ENCODE data around the gene PAM.
"Not testable (repeated sequence)": the region's sequence is repeated elsewhere in the genome, so short reads cannot be mapped to it uniquely, and the experiment has no call there.

The PAM gene

GRCh38 chr5:103059525-103059924 is 304.4 kb downstream of the PAM start:
- no peak overlapping the region for H4K91ac ChIP-seq (ENCODE audit: low read length)
- H2AK5ac ChIP-seq (ENCODE audit: low read length, severe bottlenecking): no peak overlapping the region

GRCh38 chr5:103060424-103060954 is 305.4 kb downstream of the PAM start:
- no peak overlapping the region for H3K14ac ChIP-seq (ENCODE audit: low read length in 2 of 2)
- H2AFZ ChIP-seq (ENCODE audit: low read depth, low read length): no peak overlapping the region
- H3K79me1 ChIP-seq (replicated peaks; ENCODE audit: low read length, poor library complexity, severe bottlenecking): no peaks in the 10 kb centered on the region
- no peak overlapping the region for H2BK12ac ChIP-seq (ENCODE audit: low read length in 2 of 2)
- H2BK120ac ChIP-seq (ENCODE audit: low read depth, low read length): no peak overlapping the region
- H3K23ac ChIP-seq (ENCODE audit: low read length in 2 of 2): no peak overlapping the region
- no peak overlapping the region for H4K91ac ChIP-seq (ENCODE audit: low read length)
- H3K4me2 ChIP-seq (ENCODE audit: low read length, poor library complexity, severe bottlenecking): no peak overlapping the region
- H4K8ac ChIP-seq (ENCODE audit: low read length): no peak overlapping the region
- no peaks in the 10 kb centered on the region for H3K9me3 ChIP-seq (ENCODE audit: control insufficient read depth, low read length)
- H2AK5ac ChIP-seq (ENCODE audit: low read length, severe bottlenecking): no peak overlapping the region
- no peak overlapping the region for H2BK5ac ChIP-seq (ENCODE audit: low read depth, low read length, poor library complexity, severe bottlenecking)
- 22% methylated on average over 1 of the region's 3 CpGs for WGBS
- no peak overlapping the region for H3K9ac ChIP-seq (ENCODE audit: low read length)
- no peaks in the 10 kb centered on the region for H3K36me3 ChIP-seq (ENCODE audit: control insufficient read depth in 1 of 2, insufficient read depth in 2 of 2, low read depth in 1 of 2, low read length in 2 of 2)
- H3K27ac ChIP-seq (ENCODE audit: low read length, poor library complexity, severe bottlenecking): no peak overlapping the region
- H3K4me1 ChIP-seq (ENCODE audit: control insufficient read depth, insufficient read depth, low read depth, low read length): no peaks in the 10 kb centered on the region
- H3K27me3 ChIP-seq (ENCODE audit: control insufficient read depth in 1 of 2, insufficient read depth in 1 of 2, low read length in 2 of 2): no peaks in the 10 kb centered on the region
- H2BK15ac ChIP-seq (ENCODE audit: low read depth, poor library complexity, severe bottlenecking): no peak overlapping the region
- no peak overlapping the region for H3K4ac ChIP-seq (ENCODE audit: low read depth in 1 of 2, low read length in 2 of 2)
- no peak overlapping the region for H3K4me3 ChIP-seq (ENCODE audit: insufficient read depth in 1 of 2, low read depth in 1 of 2, low read length in 2 of 2)
- no peak for DNase-seq
- no peak overlapping the region for H3K18ac ChIP-seq (ENCODE audit: low read depth in 1 of 2, low read length in 2 of 2)

More at GRCh38 chr5:103059525-103059924, 304.4 kb downstream of the PAM start:
- no peak overlapping the region for H3K4me2 ChIP-seq (ENCODE audit: low read length, poor library complexity, severe bottlenecking)
- H2BK120ac ChIP-seq (ENCODE audit: low read depth, low read length): no peak overlapping the region
- DNase-seq: no peak
- no peaks in the 10 kb centered on the region for H3K36me3 ChIP-seq (ENCODE audit: control insufficient read depth in 1 of 2, insufficient read depth in 2 of 2, low read depth in 1 of 2, low read length in 2 of 2)
- H2BK15ac ChIP-seq (ENCODE audit: low read depth, poor library complexity, severe bottlenecking): no peak overlapping the region
- H3K79me1 ChIP-seq (replicated peaks; ENCODE audit: low read length, poor library complexity, severe bottlenecking): no peaks in the 10 kb centered on the region
- no peak overlapping the region for H3K23ac ChIP-seq (ENCODE audit: low read length in 2 of 2)
- H2BK5ac ChIP-seq (ENCODE audit: low read depth, low read length, poor library complexity, severe bottlenecking): no peak overlapping the region
- no peaks in the 10 kb centered on the region for H3K4me1 ChIP-seq (ENCODE audit: control insufficient read depth, insufficient read depth, low read depth, low read length)
- no peak overlapping the region for H2BK12ac ChIP-seq (ENCODE audit: low read length in 2 of 2)
- no peak overlapping the region for H4K8ac ChIP-seq (ENCODE audit: low read length)
- no peaks in the 10 kb centered on the region for H3K27me3 ChIP-seq (ENCODE audit: control insufficient read depth in 1 of 2, insufficient read depth in 1 of 2, low read length in 2 of 2)
- H2AFZ ChIP-seq (ENCODE audit: low read depth, low read length): no peak overlapping the region
- no peak overlapping the region for H3K27ac ChIP-seq (ENCODE audit: low read length, poor library complexity, severe bottlenecking)
- no peak overlapping the region for H3K4me3 ChIP-seq (ENCODE audit: insufficient read depth in 1 of 2, low read depth in 1 of 2, low read length in 2 of 2)
- no peaks in the 10 kb centered on the region for H3K9me3 ChIP-seq (ENCODE audit: control insufficient read depth, low read length)
- H3K9ac ChIP-seq (ENCODE audit: low read length): no peak overlapping the region
- H3K18ac ChIP-seq (ENCODE audit: low read depth in 1 of 2, low read length in 2 of 2): no peak overlapping the region
- H3K4ac ChIP-seq (ENCODE audit: low read depth in 1 of 2, low read length in 2 of 2): no peak overlapping the region
- 76% methylated on average over 3 of the region's 3 CpGs for WGBS
- no peak overlapping the region for H3K14ac ChIP-seq (ENCODE audit: low read length in 2 of 2)

GRCh38 chr5:103066326-103066725 is 311.2 kb downstream of the PAM start:
- H4K8ac ChIP-seq (ENCODE audit: low read length): no peak overlapping the region
- H3K23ac ChIP-seq (ENCODE audit: low read length in 2 of 2): no peak overlapping the region
- no peak overlapping the region for H3K9ac ChIP-seq (ENCODE audit: low read length)
- H3K27ac ChIP-seq (ENCODE audit: low read length, poor library complexity, severe bottlenecking): no peak overlapping the region
- H3K4me1 ChIP-seq (ENCODE audit: control insufficient read depth, insufficient read depth, low read depth, low read length): no peaks in the 10 kb centered on the region
- no peaks in the 10 kb centered on the region for H3K79me1 ChIP-seq (replicated peaks; ENCODE audit: low read length, poor library complexity, severe bottlenecking)
- no peak overlapping the region for H3K18ac ChIP-seq (ENCODE audit: low read depth in 1 of 2, low read length in 2 of 2)
- H2AFZ ChIP-seq (ENCODE audit: low read depth, low read length): no peak overlapping the region
- WGBS: 52% methylated on average over 1 of the region's 1 CpG
- H3K4me3 ChIP-seq (ENCODE audit: insufficient read depth in 1 of 2, low read depth in 1 of 2, low read length in 2 of 2): no peak overlapping the region
- no peaks in the 10 kb centered on the region for H3K27me3 ChIP-seq (ENCODE audit: control insufficient read depth in 1 of 2, insufficient read depth in 1 of 2, low read length in 2 of 2)
- H3K4ac ChIP-seq (ENCODE audit: low read depth in 1 of 2, low read length in 2 of 2): no peak overlapping the region
- no peaks in the 10 kb centered on the region for H3K9me3 ChIP-seq (ENCODE audit: control insufficient read depth, low read length)
- H2BK120ac ChIP-seq (ENCODE audit: low read depth, low read length): no peak overlapping the region
- H3K36me3 ChIP-seq (ENCODE audit: control insufficient read depth in 1 of 2, insufficient read depth in 2 of 2, low read depth in 1 of 2, low read length in 2 of 2): no peaks in the 10 kb centered on the region
- H2BK15ac ChIP-seq (ENCODE audit: low read depth, poor library complexity, severe bottlenecking): no peak overlapping the region
- DNase-seq: peak; percentile 13
- no peak overlapping the region for H4K91ac ChIP-seq (ENCODE audit: low read length)
- no peak overlapping the region for H3K4me2 ChIP-seq (ENCODE audit: low read length, poor library complexity, severe bottlenecking)
- H2AK5ac ChIP-seq (ENCODE audit: low read length, severe bottlenecking): no peak overlapping the region
- H2BK5ac ChIP-seq (ENCODE audit: low read depth, low read length, poor library complexity, severe bottlenecking): no peak overlapping the region
- no peak overlapping the region for H2BK12ac ChIP-seq (ENCODE audit: low read length in 2 of 2)
- H3K14ac ChIP-seq (ENCODE audit: low read length in 2 of 2): no peak overlapping the region

GRCh38 chr5:103073500-103073899 is 318.4 kb downstream of the PAM start:
- H3K36me3 ChIP-seq (ENCODE audit: control insufficient read depth in 1 of 2, insufficient read depth in 2 of 2, low read depth in 1 of 2, low read length in 2 of 2); H4K91ac ChIP-seq (ENCODE audit: low read length); H2BK12ac ChIP-seq (ENCODE audit: low read length in 2 of 2); H3K9ac ChIP-seq (ENCODE audit: low read length); H3K14ac ChIP-seq (ENCODE audit: low read length in 2 of 2); H3K79me1 ChIP-seq (replicated peaks; ENCODE audit: low read length, poor library complexity, severe bottlenecking); H3K4me1 ChIP-seq (ENCODE audit: control insufficient read depth, insufficient read depth, low read depth, low read length); H3K4ac ChIP-seq (ENCODE audit: low read depth in 1 of 2, low read length in 2 of 2); H2AK5ac ChIP-seq (ENCODE audit: low read length, severe bottlenecking); H3K27ac ChIP-seq (ENCODE audit: low read length, poor library complexity, severe bottlenecking); H2AFZ ChIP-seq (ENCODE audit: low read depth, low read length); H3K23ac ChIP-seq (ENCODE audit: low read length in 2 of 2); H3K4me3 ChIP-seq (ENCODE audit: insufficient read depth in 1 of 2, low read depth in 1 of 2, low read length in 2 of 2); H3K27me3 ChIP-seq (ENCODE audit: control insufficient read depth in 1 of 2, insufficient read depth in 1 of 2, low read length in 2 of 2); H3K4me2 ChIP-seq (ENCODE audit: low read length, poor library complexity, severe bottlenecking); H2BK120ac ChIP-seq (ENCODE audit: low read depth, low read length); H2BK15ac ChIP-seq (ENCODE audit: low read depth, poor library complexity, severe bottlenecking); DNase-seq; H3K18ac ChIP-seq (ENCODE audit: low read depth in 1 of 2, low read length in 2 of 2); H4K8ac ChIP-seq (ENCODE audit: low read length); H2BK5ac ChIP-seq (ENCODE audit: low read depth, low read length, poor library complexity, severe bottlenecking): not testable (repeated sequence)
- peaks cover 35% of the 10 kb centered on the region for H3K9me3 ChIP-seq (ENCODE audit: control insufficient read depth, low read length)
- WGBS: 75% methylated on average over 4 of the region's 4 CpGs
